HG03095 (cell line): ENCODE measurements around the gene MASP2.
"Not testable (repeated sequence)": the region's sequence is repeated elsewhere in the genome, so short reads cannot be mapped to it uniquely, and the experiment has no call there.

Experiments
- ATAC-seq: cut with Tn5 transposase; IDR thresholded peaks from one replicate; pipeline ENCODE4 v1.9.1; 2021; ENCODE audit warnings: moderate library complexity; ENCODE audit not compliant: unreplicated experiment

MASP2 gene

GRCh38 chr1:11039351-11040104 is 7.5 kb downstream of the MASP2 start:
- ATAC-seq: no peak

GRCh38 chr1:11037740-11038182 is 9.3 kb downstream of the MASP2 start:
- no peak for ATAC-seq

DNA sequence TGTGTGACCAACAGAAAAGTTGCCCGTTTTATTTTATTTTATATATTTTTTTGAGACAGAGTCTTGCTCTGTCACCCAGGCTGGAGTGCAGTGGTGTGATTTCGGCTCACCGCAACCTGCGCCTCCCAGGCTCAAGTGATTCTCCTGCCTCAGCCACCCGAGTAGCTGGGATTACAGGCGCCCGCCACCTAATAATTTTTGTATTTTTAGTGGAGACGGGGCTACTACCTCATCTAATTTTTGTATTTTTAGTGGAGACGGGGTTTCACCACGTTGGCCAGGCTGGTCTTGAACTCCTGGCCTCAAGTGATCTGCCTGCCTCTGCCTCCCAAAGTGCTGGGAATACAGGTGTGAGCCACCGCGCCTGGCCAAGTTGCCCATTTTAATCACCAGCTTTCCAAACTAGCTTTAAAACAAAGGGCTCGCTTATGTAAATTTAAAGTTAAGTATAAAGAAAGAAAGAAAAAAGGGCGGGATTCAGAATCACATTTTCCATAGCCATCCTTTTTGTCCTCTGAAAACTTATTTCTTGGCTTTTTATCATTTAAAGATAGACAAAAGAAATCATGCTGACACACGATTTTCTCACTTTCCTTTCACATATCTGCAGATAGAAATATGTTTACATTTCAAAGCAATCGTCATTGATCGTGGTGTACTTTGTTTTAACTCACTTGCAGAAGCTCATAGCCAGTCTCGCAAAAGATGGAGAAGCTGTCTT is 9.9 kb downstream of the MASP2 start:
- ATAC-seq: not testable (repeated sequence)

GRCh38 chr1:11031624-11032262 is 15.3 kb downstream of the MASP2 start:
- ATAC-seq: no peak

DNA sequence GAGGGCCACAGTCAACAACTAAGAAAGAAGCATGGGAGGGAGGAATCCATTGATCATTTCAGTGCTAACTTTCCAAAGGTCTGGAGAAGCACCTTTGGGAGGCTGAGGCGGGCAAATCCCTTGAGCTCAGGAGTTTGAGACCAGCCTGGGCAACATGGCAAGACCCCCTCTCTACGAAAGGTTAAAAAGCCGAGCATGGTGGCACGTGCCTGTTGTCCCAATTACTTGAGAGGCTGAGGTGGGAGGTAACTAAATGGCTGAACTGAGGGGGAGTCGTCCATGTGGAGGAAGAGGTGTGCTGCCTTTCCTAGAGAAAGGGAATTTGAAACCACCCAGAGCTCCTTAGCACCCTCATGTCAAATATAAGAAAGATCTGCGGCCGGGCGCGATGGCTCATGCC is 16.2 kb downstream of the MASP2 start:
- ATAC-seq: no peak

DNA sequence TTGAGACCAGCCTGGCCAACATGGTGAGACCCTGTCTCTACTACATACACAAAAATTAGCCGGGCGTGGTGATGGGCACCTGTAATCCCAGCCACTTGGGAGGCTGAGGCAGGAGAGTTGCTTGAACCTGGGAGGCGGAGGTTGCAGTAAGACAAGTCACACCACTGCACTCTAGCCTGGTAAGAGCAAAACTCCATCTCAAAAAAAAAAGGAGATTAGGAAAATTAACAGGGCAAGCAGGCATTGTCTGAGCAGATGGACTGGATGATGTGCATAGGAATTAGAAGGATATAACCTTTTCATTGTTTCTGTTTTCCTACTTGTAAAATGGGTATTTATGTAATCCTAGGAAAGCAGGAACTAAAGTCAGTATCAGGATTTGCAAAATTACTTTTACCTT is 19.0 kb downstream of the MASP2 start:
- ATAC-seq: no peak

DNA sequence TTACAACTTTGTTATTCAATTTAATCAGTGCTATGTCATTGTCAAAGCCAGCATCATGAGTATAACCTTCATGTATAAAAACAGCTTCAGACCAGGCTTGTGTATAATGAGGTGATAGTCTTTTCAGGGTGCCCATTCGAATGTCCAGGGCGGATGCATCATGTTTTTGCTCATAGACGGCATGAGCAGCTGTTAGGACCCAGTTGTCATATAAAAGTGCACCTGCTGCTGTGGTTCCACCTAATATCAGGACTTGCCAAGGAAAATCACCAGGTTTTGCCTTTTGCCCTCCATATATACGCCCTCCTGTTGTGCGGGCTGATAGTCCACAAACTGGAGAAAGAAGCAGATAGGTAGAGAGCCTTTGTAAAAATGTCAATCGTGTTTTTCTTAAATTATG is 19.7 kb downstream of the MASP2 start:
- no peak for ATAC-seq

DNA sequence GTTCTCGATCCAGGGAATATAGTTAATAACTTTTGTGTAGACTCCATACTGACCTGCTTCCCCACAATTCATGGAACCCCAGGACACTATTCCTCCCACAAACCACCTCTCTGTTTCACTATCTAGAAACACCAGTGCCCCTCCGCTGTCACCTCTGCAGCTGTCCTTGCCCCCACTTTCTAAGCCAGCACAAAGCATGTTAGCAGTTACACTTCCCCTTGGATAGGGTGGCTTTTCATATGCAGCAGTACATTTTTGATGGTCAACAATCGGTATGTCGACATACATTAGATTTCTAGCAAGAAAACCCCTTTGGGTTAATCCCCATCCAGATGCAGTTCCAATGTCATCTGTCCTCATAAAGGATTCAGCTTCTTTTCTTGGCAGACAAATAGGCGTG is 20.1 kb downstream of the MASP2 start:
- no peak for ATAC-seq

- ATAC-seq: no peak
These were observed 21.0 kb downstream of the MASP2 start for GRCh38 chr1:11026052-11026451.

DNA sequence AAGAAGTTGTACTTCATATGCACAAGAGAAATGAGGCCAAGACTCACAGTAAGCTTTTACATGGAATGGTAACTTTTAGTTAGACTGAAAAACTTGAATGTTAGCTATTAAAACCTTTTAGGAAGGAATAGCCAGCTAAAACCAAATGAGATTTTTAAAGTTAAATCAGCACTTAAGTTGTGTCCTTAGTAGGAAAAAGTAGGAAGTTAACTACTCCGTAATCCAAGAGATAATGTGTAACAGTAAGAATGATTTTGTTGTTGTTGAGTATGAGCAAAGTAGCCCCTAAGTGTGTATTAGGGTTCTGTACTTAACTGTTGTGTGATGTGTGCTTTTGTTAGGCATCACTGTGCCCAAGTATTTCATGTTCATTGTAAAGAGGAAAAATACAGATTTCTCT is 21.4 kb downstream of the MASP2 start:
- no peak for ATAC-seq

DNA sequence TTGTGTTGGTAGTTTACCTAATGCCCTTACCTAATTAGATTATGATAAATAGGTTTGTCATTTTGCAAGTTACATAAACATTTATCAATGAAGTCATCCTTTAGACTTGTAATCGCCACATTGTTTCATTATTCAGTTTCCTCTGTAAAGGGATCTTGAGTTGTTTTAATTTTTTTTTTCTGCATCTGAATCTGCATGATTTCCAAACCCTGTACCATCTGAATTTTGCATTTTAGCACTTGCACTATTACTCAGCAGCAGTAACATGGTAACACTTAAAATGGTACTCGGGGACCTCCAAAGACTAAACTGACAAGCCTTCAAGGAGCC is 22.2 kb downstream of the MASP2 start:
- ATAC-seq: no peak

GRCh38 chr1:11024154-11024873 is 22.7 kb downstream of the MASP2 start:
- ATAC-seq: no peak

GRCh38 chr1:11023201-11023600 is 23.8 kb downstream of the MASP2 start:
- no peak for ATAC-seq

- ATAC-seq: no peak
These were observed 27.1 kb downstream of the MASP2 start for GRCh38 chr1:11019971-11020370.

- ATAC-seq: not testable (repeated sequence)
These were observed 27.7 kb downstream of the MASP2 start for GRCh38 chr1:11019358-11019757.

- ATAC-seq: no peak
These were observed 33.9 kb downstream of the MASP2 start for GRCh38 chr1:11013160-11013531.

- ATAC-seq: peak; percentile 77
These were observed 34.5 kb downstream of the MASP2 start, which contains the start of gene TARDBP for GRCh38 chr1:11012260-11013159. Gene TARDBP (plus strand): TSS chr1:11012654. CDS start chr1:11013728, 1,074 bp downstream.

DNA sequence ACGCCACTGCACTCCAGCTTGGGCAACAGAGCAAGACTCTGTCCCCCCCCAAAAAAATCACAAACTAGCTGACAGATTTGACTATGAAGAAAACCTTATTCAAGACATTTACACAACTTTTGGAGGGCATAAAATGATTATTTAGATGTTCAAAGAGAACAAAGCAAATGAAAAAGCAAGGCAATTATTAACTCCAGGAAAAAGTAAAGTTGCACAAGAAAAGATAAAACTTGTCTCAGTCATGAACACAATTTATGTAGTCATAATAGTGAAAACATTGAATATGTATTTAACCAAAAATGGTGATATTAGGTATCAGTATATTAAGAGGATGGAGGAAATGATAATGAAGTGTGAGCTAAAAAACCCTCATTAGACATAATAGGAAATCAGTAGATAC is 46.5 kb downstream of the MASP2 start:
- ATAC-seq: no peak

- no peak for ATAC-seq
These were observed 50.9 kb downstream of the MASP2 start for GRCh38 chr1:10996100-10996499.

DNA sequence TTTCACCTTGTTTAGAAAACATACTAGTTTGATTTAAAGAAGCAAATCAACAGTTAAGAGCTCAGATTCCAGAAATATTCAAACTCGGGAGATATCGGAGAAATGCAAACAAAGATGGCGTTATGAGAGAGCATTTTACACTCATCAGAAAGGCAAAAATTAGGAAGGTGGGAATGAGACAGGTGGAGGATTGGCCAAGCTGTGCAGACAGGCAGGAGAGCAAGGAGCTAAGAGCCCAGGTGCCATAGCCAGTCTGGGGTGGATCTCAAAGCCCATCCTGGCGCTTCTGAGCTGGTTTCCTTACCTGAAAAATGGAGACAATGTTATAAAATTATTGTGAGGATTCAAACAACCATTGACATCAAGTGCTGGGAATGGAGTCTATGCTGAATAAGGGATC is 54.2 kb downstream of the MASP2 start:
- no peak for ATAC-seq
